Neural cell (in vitro differentiated cells): Measurements from ENCODE around the gene ANGPTL3. TPM values are rescaled to one million over a fixed set of nuclear protein-coding genes. Genes with fewer than 3 reads are reported as not detected.
"Not testable (repeated sequence)": the region's sequence is repeated elsewhere in the genome, so short reads cannot be mapped to it uniquely, and the experiment has no call there.

ENCODE experiments used
- H2AFZ ChIP-seq: fragments of 200-600, 300-800 bp; sonication (generic), shearing (Covaris generic); 2 replicates; pipeline ENCODE4 v1.6.0; 2014; ENCODE audit warnings: low read depth, mild to moderate bottlenecking, antibody characterized with exemption, low read length, moderate library complexity
- H3F3A ChIP-seq: fragments of 200-600 bp; shearing (Covaris generic); 2 replicates; pipeline ENCODE4 v1.6.1; 2016; ENCODE audit warnings: mild to moderate bottlenecking, moderate library complexity, mixed read lengths, antibody characterized with exemption, low read length; ENCODE audit not compliant: insufficient read depth, poor library complexity, severe bottlenecking
- H3K27ac ChIP-seq: fragments of 200-600, 300-800 bp; sonication (generic), shearing (Covaris generic); 2 replicates; pipeline ENCODE4 v1.5.1; 2014; ENCODE audit warnings: mild to moderate bottlenecking, low read length, moderate library complexity
- H3K27me3 ChIP-seq: fragments of 300-800, 200-600 bp; sonication (generic), shearing (Covaris generic); 2 replicates; pipeline ENCODE4 v1.6.0; 2014; ENCODE audit warnings: mild to moderate bottlenecking, low read depth, low read length, moderate library complexity; ENCODE audit not compliant: insufficient read depth
- H3K36me3 ChIP-seq: fragments of 300-800, 200-600 bp; sonication (generic), shearing (Covaris generic); 2 replicates; pipeline ENCODE4 v1.5.1; 2014; ENCODE audit warnings: mild to moderate bottlenecking, antibody characterized with exemption, low read length, moderate library complexity; ENCODE audit not compliant: insufficient read depth
- H3K4me2 ChIP-seq: fragments of 300-800, 200-600 bp; sonication (generic), shearing (Covaris generic); 2 replicates; pipeline ENCODE4 v1.6.0; 2014; ENCODE audit warnings: mild to moderate bottlenecking, low read length
- H3K4me3 ChIP-seq: fragments of 300-800, 200-600 bp; sonication (generic), shearing (Covaris generic); 2 replicates; pipeline ENCODE4 v1.5.1; 2014; ENCODE audit warnings: mild to moderate bottlenecking, low read length, moderate library complexity
- H3K79me2 ChIP-seq: fragments of 200-600 bp; shearing (Covaris generic); replicated peaks from 2 replicates; pipeline ENCODE4 v1.6.0; 2014; ENCODE audit warnings: mild to moderate bottlenecking, low read length, moderate library complexity; ENCODE audit not compliant: insufficient read depth
- H3K9ac ChIP-seq: fragments of 300-800, 200-600 bp; sonication (generic), shearing (Covaris generic); 2 replicates; pipeline ENCODE4 v1.6.1; 2016; ENCODE audit warnings: mild to moderate bottlenecking, low read length, mixed read lengths
- H3K9me2 ChIP-seq: fragments of 200-600 bp; shearing (Covaris generic); 2 replicates; pipeline ENCODE4 v1.6.1; 2016; ENCODE audit warnings: mild to moderate bottlenecking, low read length, mixed read lengths; ENCODE audit not compliant: insufficient read depth
- H3K9me3 ChIP-seq: fragments of 200-600, 300-800 bp; sonication (generic), shearing (Covaris generic); 2 replicates; pipeline ENCODE4 v1.6.1; 2016; ENCODE audit warnings: mild to moderate bottlenecking, mixed run types, low read length, moderate library complexity, mixed read lengths
- H4K20me1 ChIP-seq: fragments of 200-600 bp; shearing (Covaris generic); 2 replicates; pipeline ENCODE4 v1.6.1; 2016; ENCODE audit warnings: mild to moderate bottlenecking, mixed run types; ENCODE audit not compliant: insufficient read depth
- CTCF ChIP-seq: fragments of 450-650 bp; IDR thresholded peaks from 2 replicates; pipeline ENCODE4 v1.5.1; 2014; ENCODE audit warnings: antibody characterized with exemption, mild to moderate bottlenecking, moderate library complexity; ENCODE audit not compliant: poor library complexity, severe bottlenecking
- EP300 ChIP-seq: fragments of 450-650 bp; conservative IDR thresholded peaks from 2 replicates; pipeline ENCODE4 v1.6.1; 2014; ENCODE audit warnings: antibody characterized with exemption, mild to moderate bottlenecking, moderate library complexity; ENCODE audit not compliant: poor library complexity, severe bottlenecking
- EZH2 ChIP-seq: fragments of 200-600, 300-800 bp; shearing (Covaris generic), sonication (generic); IDR thresholded peaks from 2 replicates; pipeline ENCODE4 v1.6.1; 2014; ENCODE audit warnings: antibody characterized with exemption, low read length, borderline replicate concordance, mild to moderate bottlenecking; ENCODE audit not compliant: insufficient read depth, poor library complexity, severe bottlenecking
- MXI1 ChIP-seq: fragments of 450-650 bp; conservative IDR thresholded peaks from 2 replicates; pipeline ENCODE4 v1.6.1; 2014; ENCODE audit warnings: antibody characterized with exemption, mild to moderate bottlenecking; ENCODE audit not compliant: poor library complexity, severe bottlenecking
- POLR2AphosphoS5 ChIP-seq: IDR thresholded peaks from 2 replicates; pipeline ENCODE4 v1.6.1; 2012
- RAD21 ChIP-seq: fragments of 450-650 bp; conservative IDR thresholded peaks from 2 replicates; pipeline ENCODE4 v1.6.1; 2014; ENCODE audit warnings: antibody characterized with exemption, mild to moderate bottlenecking, moderate library complexity
- REST ChIP-seq: IDR thresholded peaks from 2 replicates; pipeline ENCODE4 v1.6.1; 2012; ENCODE audit warnings: borderline replicate concordance
- SMC3 ChIP-seq: fragments of 450-650 bp; conservative IDR thresholded peaks from 2 replicates; pipeline ENCODE4 v1.6.1; 2014; ENCODE audit warnings: antibody characterized with exemption, mild to moderate bottlenecking, moderate library complexity; ENCODE audit not compliant: poor library complexity
- TAF1 ChIP-seq: IDR thresholded peaks from 2 replicates; pipeline ENCODE4 v1.6.1; 2012; ENCODE audit warnings: low read depth
- polyA minus RNA-seq: library from RNA; depleted of rRNA, polyadenylated mRNA; stranded (reverse); fragments of >200 nt; gene quantifications from 2 replicates; pipeline ENCODE4 v1.2.3, GENCODE V29; 2014
- polyA plus RNA-seq: library from polyadenylated mRNA; depleted of rRNA; stranded (reverse); fragments of >200 nt; gene quantifications from 2 replicates; pipeline ENCODE4 v1.2.3, GENCODE V29; 2014

Gene ANGPTL3
- polyA plus RNA-seq = not detected in 2 replicates
- polyA minus RNA-seq = 0.23 and 0.24 TPM in 2 replicates

- no peaks in the 10 kb centered on the region for H3F3A ChIP-seq
- no peaks in the 10 kb centered on the region for H3K9me3 ChIP-seq
- no peaks in the 10 kb centered on the region for H3K27me3 ChIP-seq
- H3K9ac ChIP-seq = no peak within 1 kb of the TSS
- H3K79me2 ChIP-seq = no peaks in the 10 kb centered on the region
- no peaks in the 10 kb centered on the region for H3K9me2 ChIP-seq
- no peak within 1 kb of the TSS for H2AFZ ChIP-seq
- no peak within 1 kb of the TSS for H3K27ac ChIP-seq
- H4K20me1 ChIP-seq = no peaks in the 10 kb centered on the region
- peaks cover 5% of the 10 kb centered on the region for H3K36me3 ChIP-seq
- H3K4me2 ChIP-seq = no peak within 1 kb of the TSS
- H3K4me3 ChIP-seq = no peak within 1 kb of the TSS
- TF ChIP-seq SMC3 (no peak), CTCF (no peak), RAD21 (no peak), REST (no peak), MXI1 (no peak), POLR2AphosphoS5 (no peak), EP300 (no peak), EZH2 (no peak), TAF1 (no peak)
These were observed at the start of gene ANGPTL3 for GRCh38 chr1:62597281-62597680. ANGPTL3 (plus strand) TSS chr1:62597520; CDS start chr1:62597567, 47 bp downstream.

GRCh38 chr1:62561306-62561705 lies 36.0 kb upstream of the ANGPTL3 start:
- no peaks in the 10 kb centered on the region for H3F3A ChIP-seq
- H3K9ac ChIP-seq = no peak overlapping the region
- H3K27me3 ChIP-seq = no peaks in the 10 kb centered on the region
- no peak overlapping the region for H3K4me3 ChIP-seq
- H3K9me2 ChIP-seq = no peaks in the 10 kb centered on the region
- peaks cover 9% of the 10 kb centered on the region for H3K36me3 ChIP-seq
- no peaks in the 10 kb centered on the region for H3K79me2 ChIP-seq
- TF ChIP-seq CTCF = no peak
- H3K4me2 ChIP-seq = no peak overlapping the region
- H4K20me1 ChIP-seq = no peaks in the 10 kb centered on the region
- no peak overlapping the region for H3K27ac ChIP-seq
- no peak overlapping the region for H2AFZ ChIP-seq
- no peaks in the 10 kb centered on the region for H3K9me3 ChIP-seq

- not testable (repeated sequence) for H3F3A ChIP-seq, H4K20me1 ChIP-seq, H3K27ac ChIP-seq
These were observed 30.1 kb upstream of the ANGPTL3 start for GRCh38 chr1:62567182-62567581.

GRCh38 chr1:62567926-62568325 lies 29.4 kb upstream of the ANGPTL3 start:
- H4K20me1 ChIP-seq, H3K79me2 ChIP-seq, H2AFZ ChIP-seq, H3K9ac ChIP-seq, H3K27me3 ChIP-seq, H3F3A ChIP-seq, H3K36me3 ChIP-seq, H3K9me2 ChIP-seq, H3K27ac ChIP-seq, H3K4me2 ChIP-seq, H3K4me3 ChIP-seq, H3K9me3 ChIP-seq: not testable (repeated sequence)

More at GRCh38 chr1:62567182-62567581, 30.1 kb upstream of the ANGPTL3 start:
- H3K36me3 ChIP-seq, H3K79me2 ChIP-seq, H3K9ac ChIP-seq, H3K9me2 ChIP-seq, H3K9me3 ChIP-seq, H2AFZ ChIP-seq, H3K4me2 ChIP-seq, H3K4me3 ChIP-seq, H3K27me3 ChIP-seq: not testable (repeated sequence)
